ENCODE measurements around the gene SLC1A5.

Gene SLC1A5

DNA sequence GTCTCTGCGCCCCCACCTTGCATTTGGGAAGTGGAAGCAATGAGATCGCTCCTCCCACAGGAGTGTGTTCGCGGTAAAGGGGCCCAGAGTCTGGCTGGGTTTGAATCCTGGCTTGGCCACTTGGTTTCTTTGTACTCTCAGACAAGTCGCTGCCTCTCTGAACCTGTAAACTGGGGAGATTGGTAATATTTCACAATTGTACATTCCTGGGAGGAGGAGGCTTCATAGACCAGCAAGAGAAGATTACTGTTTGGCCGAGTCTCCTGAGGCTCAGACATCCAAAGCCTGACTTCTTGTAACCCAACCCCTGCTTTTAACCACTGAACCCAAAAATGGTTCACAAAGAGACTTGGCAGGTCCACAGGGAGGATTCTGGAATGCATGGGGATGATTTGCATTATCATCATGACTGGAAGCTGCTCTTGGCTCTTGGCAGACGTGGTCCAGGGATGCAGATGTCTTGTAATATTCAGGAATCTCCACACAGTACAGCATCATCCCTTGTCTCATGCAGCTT lies 28.5 kb downstream of the SLC1A5 start:
- no peak overlapping the region for H3K27ac ChIP-seq
- peaks cover 17% of the 10 kb centered on the region for H3K36me3 ChIP-seq
- TF ChIP-seq, protein P1, sequence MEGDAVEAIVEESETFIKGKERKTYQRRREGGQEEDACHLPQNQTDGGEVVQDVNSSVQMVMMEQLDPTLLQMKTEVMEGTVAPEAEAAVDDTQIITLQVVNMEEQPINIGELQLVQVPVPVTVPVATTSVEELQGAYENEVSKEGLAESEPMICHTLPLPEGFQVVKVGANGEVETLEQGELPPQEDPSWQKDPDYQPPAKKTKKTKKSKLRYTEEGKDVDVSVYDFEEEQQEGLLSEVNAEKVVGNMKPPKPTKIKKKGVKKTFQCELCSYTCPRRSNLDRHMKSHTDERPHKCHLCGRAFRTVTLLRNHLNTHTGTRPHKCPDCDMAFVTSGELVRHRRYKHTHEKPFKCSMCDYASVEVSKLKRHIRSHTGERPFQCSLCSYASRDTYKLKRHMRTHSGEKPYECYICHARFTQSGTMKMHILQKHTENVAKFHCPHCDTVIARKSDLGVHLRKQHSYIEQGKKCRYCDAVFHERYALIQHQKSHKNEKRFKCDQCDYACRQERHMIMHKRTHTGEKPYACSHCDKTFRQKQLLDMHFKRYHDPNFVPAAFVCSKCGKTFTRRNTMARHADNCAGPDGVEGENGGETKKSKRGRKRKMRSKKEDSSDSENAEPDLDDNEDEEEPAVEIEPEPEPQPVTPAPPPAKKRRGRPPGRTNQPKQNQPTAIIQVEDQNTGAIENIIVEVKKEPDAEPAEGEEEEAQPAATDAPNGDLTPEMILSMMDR (IDR thresholded peaks at IDR 0.05; ENCODE audit: low read depth, low read length), result no peak

DNA sequence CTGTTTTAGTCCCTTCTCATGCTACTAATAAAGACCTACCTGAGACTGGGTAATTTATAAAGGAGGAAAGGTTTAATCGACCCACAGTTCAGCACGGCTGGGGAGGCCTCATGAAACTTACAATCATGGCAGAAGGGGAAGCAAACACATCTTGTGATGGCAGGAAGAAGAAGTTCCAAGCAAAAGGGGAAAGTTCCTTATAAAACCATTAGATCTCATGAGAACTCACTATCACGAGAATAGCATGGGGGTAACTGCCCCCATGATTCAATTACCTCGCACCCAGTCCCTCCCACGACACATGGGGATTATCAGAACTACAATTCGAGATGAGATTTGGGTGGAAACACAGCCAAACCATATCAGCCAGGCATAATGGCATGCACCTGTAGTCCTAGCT lies 29.2 kb downstream of the SLC1A5 start:
- no peaks in the 10 kb centered on the region for H3K27me3 ChIP-seq (ENCODE audit: insufficient read depth, low read depth, severe bottlenecking)
- no peak overlapping the region for H3K27ac ChIP-seq
- no peak for DNase-seq
- no peaks in the 10 kb centered on the region for H3K9me3 ChIP-seq (ENCODE audit: severe bottlenecking)
- H3K36me3 ChIP-seq, result peaks cover 17% of the 10 kb centered on the region
- H3K4me3 ChIP-seq (ENCODE audit: low read depth, low read length), result no peak overlapping the region
- TF ChIP-seq, protein P1 (IDR thresholded peaks at IDR 0.05; ENCODE audit: low read depth, low read length), result no peak

More for the DNA sequence above, 28.5 kb downstream of the SLC1A5 start:
- Histone ChIP-seq H3K4me3 (ENCODE audit: low read depth, low read length) (no peak overlapping the region), H3K9me3 (ENCODE audit: severe bottlenecking) (no peaks in the 10 kb centered on the region), H3K27me3 (ENCODE audit: insufficient read depth, low read depth, severe bottlenecking) (no peaks in the 10 kb centered on the region)
- DNase-seq, result no peak

DNA sequence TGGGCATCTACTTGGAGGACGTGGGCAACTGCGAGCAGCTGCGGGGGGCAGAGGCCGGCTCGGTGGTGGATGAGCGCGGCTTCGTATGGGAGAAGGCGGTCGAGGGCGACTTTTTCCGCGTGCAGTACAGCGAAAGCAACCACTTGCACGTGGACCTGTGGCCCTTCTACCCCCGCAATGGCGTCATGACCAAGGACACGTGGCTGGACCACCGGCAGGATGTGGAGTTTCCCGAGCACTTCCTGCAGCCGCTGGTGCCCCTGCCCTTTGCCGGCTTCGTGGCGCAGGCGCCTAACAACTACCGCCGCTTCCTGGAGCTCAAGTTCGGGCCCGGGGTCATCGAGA lies 31.9 kb downstream of the SLC1A5 start:
- TF ChIP-seq, protein P1 (IDR thresholded peaks at IDR 0.05; ENCODE audit: low read depth, low read length), result no peak
- Histone ChIP-seq H3K27ac (no peak overlapping the region), H3K36me3 (peaks cover 22% of the 10 kb centered on the region), H3K9me3 (ENCODE audit: severe bottlenecking) (no peaks in the 10 kb centered on the region), H3K27me3 (ENCODE audit: insufficient read depth, low read depth, severe bottlenecking) (no peaks in the 10 kb centered on the region), H3K4me3 (ENCODE audit: low read depth, low read length) (no peak overlapping the region)
- no peak for DNase-seq

DNA sequence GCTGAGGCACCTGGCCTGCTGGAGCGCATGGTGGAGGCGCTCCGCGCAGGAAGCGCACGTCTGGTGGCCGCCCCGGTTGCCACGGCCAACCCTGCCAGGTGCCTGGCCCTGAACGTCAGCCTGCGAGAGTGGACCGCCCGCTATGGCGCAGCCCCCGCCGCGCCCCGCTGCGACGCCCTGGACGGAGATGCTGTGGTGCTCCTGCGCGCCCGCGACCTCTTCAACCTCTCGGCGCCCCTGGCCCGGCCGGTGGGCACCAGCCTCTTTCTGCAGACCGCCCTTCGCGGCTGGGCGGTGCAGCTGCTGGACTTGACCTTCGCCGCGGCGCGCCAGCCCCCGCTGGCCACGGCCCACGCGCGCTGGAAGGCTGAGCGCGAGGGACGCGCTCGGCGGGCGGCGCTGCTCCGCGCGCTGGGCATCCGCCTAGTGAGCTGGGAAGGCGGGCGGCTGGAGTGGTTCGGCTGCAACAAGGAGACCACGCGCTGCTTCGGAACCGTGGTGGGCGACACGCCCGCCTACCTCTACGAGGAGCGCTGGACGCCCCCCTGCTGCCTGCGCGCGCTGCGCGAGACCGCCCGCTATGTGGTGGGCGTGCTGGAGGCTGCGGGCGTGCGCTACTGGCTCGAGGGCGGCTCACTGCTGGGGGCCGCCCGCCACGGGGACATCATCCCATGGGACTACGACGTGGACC lies 32.4 kb downstream of the SLC1A5 start:
- no peak overlapping the region for H3K4me3 ChIP-seq (ENCODE audit: low read depth, low read length)
- H3K36me3 ChIP-seq, result peaks cover 24% of the 10 kb centered on the region
- no peaks in the 10 kb centered on the region for H3K9me3 ChIP-seq (ENCODE audit: severe bottlenecking)
- no peak overlapping the region for H3K27ac ChIP-seq
- TF ChIP-seq, protein P1 (IDR thresholded peaks at IDR 0.05; ENCODE audit: low read depth, low read length), result no peak
- no peaks in the 10 kb centered on the region for H3K27me3 ChIP-seq (ENCODE audit: insufficient read depth, low read depth, severe bottlenecking)
- no peak for DNase-seq

GRCh38 chr19:46755077-46755852 lies 33.1 kb downstream of the SLC1A5 start:
- Histone ChIP-seq H3K36me3 (peaks cover 32% of the 10 kb centered on the region), H3K27ac (no peak overlapping the region), H3K27me3 (ENCODE audit: insufficient read depth, low read depth, severe bottlenecking) (no peaks in the 10 kb centered on the region), H3K4me3 (ENCODE audit: low read depth, low read length) (no peak overlapping the region), H3K9me3 (ENCODE audit: severe bottlenecking) (no peaks in the 10 kb centered on the region)
- TF ChIP-seq, protein P1 (IDR thresholded peaks at IDR 0.05; ENCODE audit: low read depth, low read length), result no peak
- no peak for DNase-seq
